Heart right ventricle (tissue), 16 donors: ENCODE data around the gene OLFM4. TPM values are rescaled to one million over a fixed set of nuclear protein-coding genes. Genes with fewer than 3 reads are reported as not detected.

Experiments
- ATAC-seq, 8 donors: fragments of 200-7000 bp; cut with Tn5 transposase; one replicate each; pipeline ENCODE4 v1.9.1; 2020; ENCODE audit warnings: mild to moderate bottlenecking in 8 of 8, moderate library complexity in 8 of 8, moderate number of reproducible peaks in 1 of 8
- DNase-seq, 2 donors: peaks; one replicate each; pipeline ENCODE4 v3.0.0-alpha.2; 2020
- H3K27ac ChIP-seq, 10 donors: fragments of 200-600 bp; sonication (generic) in 2 of 10; one replicate each; pipeline versions ENCODE4 v1.5.0 to v1.8.0; 2020 to 2022; ENCODE audit warnings: mild to moderate bottlenecking in 3 of 10
- H3K27me3 ChIP-seq, 7 donors: fragments of 200-600 bp; one replicate each; pipeline ENCODE4 v1.8.0; 2021 to 2022; ENCODE audit warnings: mild to moderate bottlenecking in 2 of 7
- H3K36me3 ChIP-seq, 9 donors: fragments of 200-600 bp; sonication (generic) in 1 of 9; one replicate each; pipeline versions ENCODE4 v1.5.0 to v1.8.0; 2020 to 2022; ENCODE audit warnings: mild to moderate bottlenecking in 2 of 9
- H3K4me1 ChIP-seq, 9 donors: fragments of 200-600 bp; sonication (generic) in 1 of 9; one replicate each; pipeline versions ENCODE4 v1.5.0 to v1.8.0; 2020 to 2022; ENCODE audit warnings: mild to moderate bottlenecking in 4 of 9
- H3K4me3 ChIP-seq, 10 donors: fragments of 200-600 bp; sonication (generic) in 2 of 10; one replicate each; pipeline versions ENCODE4 v1.5.0 to v1.8.0; 2020 to 2022; ENCODE audit warnings: mild to moderate bottlenecking in 7 of 10, moderate library complexity in 2 of 10
- H3K9me3 ChIP-seq, 11 donors: fragments of 200-600 bp in 10 of 11; sonication (generic) in 2 of 11; one replicate each; pipeline versions ENCODE4 v1.5.0 to v1.8.0; 2013 to 2022; ENCODE audit warnings: mild to moderate bottlenecking in 2 of 11, control low read depth in 1 of 11, moderate library complexity in 1 of 11
- WGBS, 2 donors: extraction: QIAGEN DNeasy Blood & Tissue Kit; methylation state at CpG; one replicate each; pipeline ENCODE4 v1.1.7; 2013; ENCODE audit warnings: inconsistent platforms in 1 of 2; 5-methylcytosine and 5-hydroxymethylcytosine counted together
- intact Hi-C, 10 donors: fragments of 100-400 bp; cut with DNase I; formaldehyde crosslinking; loops; one replicate each; pipeline versions ENCODE4 v1.11.1 to v1.14.2; 2022
- polyA plus RNA-seq, 2 donors: library from polyadenylated mRNA; stranded (reverse); fragments of 200-250 nt; gene quantifications; one replicate each; pipeline ENCODE4 v1.2.3, GENCODE V29; 2013
- total RNA-seq, 10 donors: library from RNA; stranded (reverse); fragmentation: NEBNext Ultra II Directional in 3 of 10; extraction: Animal tissue kit (Norgen Biotek cat#: 25700) in 3 of 10; gene quantifications; one replicate each; pipeline versions ENCODE4 v1.2.1 to v1.2.4, GENCODE V29; 2021 to 2023
- TF ChIP-seq, protein P1 (sequence below), 9 donors: fragments of 200-600 bp; sonication (generic) in 2 of 9; IDR thresholded peaks; one replicate each; pipeline versions ENCODE4 v1.5.0 to v1.8.0; 2021 to 2022; ENCODE audit warnings: antibody characterized with exemption in 9 of 9, mild to moderate bottlenecking in 5 of 9, moderate library complexity in 1 of 9
- donor health status: Arrhythmogenic right ventricular cardiomyopathy.
- donor health status: ischemic (EF 13 %, LVEDD 7.1; RV severe dilation, severe dysfunction).
- donor health status: healthy with polysubstance abuse.
- donor health status: DM: no; HTN: yes; CAD: no.
- donor health status: DM: no; HTN: no; CAD: no.
- donor health status: ischemic (EF 25% LVEDD 6.9; RV normal size, moderate dysfunction).
- donor health status: ischemic (EF 25% LVEDD 5.7; RV mildly dilated, moderate dysfunction).
- donor health status: healthy.
- donor health status: DM: yes; HTN: yes; CAD: no.
- donor health status: Ischemic cardiomyopathy.
- donor health status: ischemic (EF 35%, LVEDD 5.7; RV mildly dilated, moderate dysfunction).
- donor health status: nonischemic (EF 11% LVEDD 7.7; RV severe dilation, severe dysfunction).
- donor health status: DM: yes; HTN: yes; CAD: no.
- donor health status: PGD.
- donor health status: ischemic (EF 29% LVEDD 5.4; RV normal size, mild dysfunction).
- donor health status: nonischemic (EF 23%, LVEDD 6.1; RV moderate dilation, normal function).

The OLFM4 gene
- total and polyA plus RNA-seq, 12 donors, result 0.06 to 1.6 (median 0.30) TPM; not detected in 6

- WGBS, 2 donors, result 18 to 21% methylated on average over 1 of the region's 1 CpG
- ATAC-seq (no peak), DNase-seq (no peak)
- no peak overlapping the region for H3K4me3 ChIP-seq
- H3K36me3 ChIP-seq, result no peaks in the 10 kb centered on the region
- H3K27me3 ChIP-seq, result no peaks in the 10 kb centered on the region
- no peak overlapping the region for H3K27ac ChIP-seq
- H3K4me1 ChIP-seq, result peaks cover 0 to 13% (median 6%) of the 10 kb centered on the region in 9 donors
- no peaks in the 10 kb centered on the region for H3K9me3 ChIP-seq
- intact Hi-C loops, result no loop called here
- TF ChIP-seq, protein P1, sequence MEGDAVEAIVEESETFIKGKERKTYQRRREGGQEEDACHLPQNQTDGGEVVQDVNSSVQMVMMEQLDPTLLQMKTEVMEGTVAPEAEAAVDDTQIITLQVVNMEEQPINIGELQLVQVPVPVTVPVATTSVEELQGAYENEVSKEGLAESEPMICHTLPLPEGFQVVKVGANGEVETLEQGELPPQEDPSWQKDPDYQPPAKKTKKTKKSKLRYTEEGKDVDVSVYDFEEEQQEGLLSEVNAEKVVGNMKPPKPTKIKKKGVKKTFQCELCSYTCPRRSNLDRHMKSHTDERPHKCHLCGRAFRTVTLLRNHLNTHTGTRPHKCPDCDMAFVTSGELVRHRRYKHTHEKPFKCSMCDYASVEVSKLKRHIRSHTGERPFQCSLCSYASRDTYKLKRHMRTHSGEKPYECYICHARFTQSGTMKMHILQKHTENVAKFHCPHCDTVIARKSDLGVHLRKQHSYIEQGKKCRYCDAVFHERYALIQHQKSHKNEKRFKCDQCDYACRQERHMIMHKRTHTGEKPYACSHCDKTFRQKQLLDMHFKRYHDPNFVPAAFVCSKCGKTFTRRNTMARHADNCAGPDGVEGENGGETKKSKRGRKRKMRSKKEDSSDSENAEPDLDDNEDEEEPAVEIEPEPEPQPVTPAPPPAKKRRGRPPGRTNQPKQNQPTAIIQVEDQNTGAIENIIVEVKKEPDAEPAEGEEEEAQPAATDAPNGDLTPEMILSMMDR (IDR thresholded peaks at IDR 0.05), result no peak
Observed at GRCh38 chr13:53089951-53090350, 61.3 kb downstream of the OLFM4 start.

DNA sequence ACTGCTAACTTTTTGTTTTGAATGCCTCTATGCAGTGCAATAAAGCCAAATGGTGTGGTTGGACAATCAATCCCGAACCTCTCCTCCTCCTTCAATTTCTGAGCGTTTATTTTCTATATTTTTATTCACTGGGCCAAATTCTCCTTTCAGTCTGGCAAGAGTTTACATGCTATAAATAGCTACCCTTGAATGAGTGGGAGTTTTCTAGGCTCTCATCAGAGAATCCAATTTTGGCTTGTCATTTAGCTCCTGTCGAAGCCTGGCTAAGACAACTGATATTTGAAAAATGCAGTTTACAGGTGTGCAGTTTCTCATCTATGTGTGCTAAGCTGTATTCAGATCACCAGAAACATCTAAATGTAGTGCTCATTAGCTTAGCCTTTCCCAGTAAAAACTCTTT, 61.8 kb downstream of the OLFM4 start:
- TF ChIP-seq, protein P1 (IDR thresholded peaks at IDR 0.05), result no peak
- DNase-seq, result no peak
- Histone ChIP-seq H3K27me3 (no peaks in the 10 kb centered on the region), H3K4me1 (peaks cover 0 to 13% (median 6%) of the 10 kb centered on the region in 9 donors), H3K27ac (no peak overlapping the region), H3K9me3 (no peaks in the 10 kb centered on the region), H3K36me3 (no peaks in the 10 kb centered on the region), H3K4me3 (no peak overlapping the region)
- ATAC-seq, result no peak
- intact Hi-C loops, result no loop called here
- WGBS, 2 donors, result 12 to 16% methylated on average over 3 of the region's 3 CpGs

DNA sequence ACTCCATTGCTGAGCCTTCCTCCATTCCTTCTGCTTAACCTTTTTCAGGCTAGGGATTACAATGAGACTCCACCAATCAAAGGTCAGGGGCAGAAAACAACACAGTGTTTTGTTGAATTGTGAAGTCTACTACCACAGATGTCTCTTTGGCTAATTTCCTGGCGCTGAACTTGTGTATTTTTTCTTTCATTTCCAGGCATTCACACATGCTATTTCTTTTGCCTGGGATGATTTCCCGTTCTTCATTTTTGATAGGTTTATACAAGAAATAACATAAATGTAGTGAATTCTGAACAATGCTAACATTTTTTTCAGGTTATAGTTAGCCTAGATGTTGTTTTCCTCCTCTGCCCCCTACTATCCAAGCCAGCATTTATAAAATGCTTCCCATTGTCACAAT, 64.3 kb downstream of the OLFM4 start:
- no peak overlapping the region for H3K4me3 ChIP-seq
- WGBS, 2 donors, result 81 to 87% methylated on average over 2 of the region's 2 CpGs

DNA sequence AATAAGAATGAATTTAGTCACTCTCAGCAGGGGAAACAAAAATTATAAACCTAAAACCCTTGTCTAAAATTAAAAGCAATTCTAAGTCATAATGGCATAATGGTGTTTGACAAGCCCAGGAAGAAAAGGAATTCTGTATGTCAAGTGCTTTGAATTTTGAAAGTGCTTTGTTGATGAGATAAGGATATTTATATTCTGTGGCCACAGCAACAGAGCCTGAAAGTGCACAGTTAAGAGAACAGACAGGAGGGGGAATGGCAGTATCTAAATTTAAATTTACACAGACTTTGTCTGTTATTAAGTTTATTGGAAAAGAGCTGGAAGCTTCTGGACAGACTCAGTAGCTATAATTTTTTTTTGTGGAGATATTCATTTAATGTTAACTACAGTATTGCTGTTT, 69.8 kb downstream of the OLFM4 start:
- DNase-seq (no peak), ATAC-seq (peak in 2 of 8 donors; percentile 59 to 64)
- H3K4me1 ChIP-seq, result no peaks in the 10 kb centered on the region
- H3K4me3 ChIP-seq, result no peak overlapping the region
- TF ChIP-seq, protein P1 (IDR thresholded peaks at IDR 0.05), result no peak
- no peaks in the 10 kb centered on the region for H3K36me3 ChIP-seq
- peaks cover 0 to 7% (median 0%) of the 10 kb centered on the region in 11 donors for H3K9me3 ChIP-seq
- H3K27me3 ChIP-seq, result no peaks in the 10 kb centered on the region
- peak overlapping the region in 1 of 10 donors; percentile 21 for H3K27ac ChIP-seq
- intact Hi-C loops, result no loop called here

More for the DNA sequence above, 64.3 kb downstream of the OLFM4 start:
- no peaks in the 10 kb centered on the region for H3K27me3 ChIP-seq
- H3K27ac ChIP-seq, result no peak overlapping the region
- ATAC-seq, result no peak
- peaks cover 0 to 3% (median 0%) of the 10 kb centered on the region in 11 donors for H3K9me3 ChIP-seq
- intact Hi-C loops, result no loop called here
- DNase-seq, result no peak
- H3K4me1 ChIP-seq, result peaks cover 0 to 13% (median 6%) of the 10 kb centered on the region in 9 donors
- TF ChIP-seq, protein P1 (IDR thresholded peaks at IDR 0.05), result no peak
- no peaks in the 10 kb centered on the region for H3K36me3 ChIP-seq
